Measurements from ENCODE around the gene NTN1. TPM values are rescaled to one million over a fixed set of nuclear protein-coding genes. Genes with fewer than 3 reads are reported as not detected.
A peak's percentile ranks its signal among the peaks of the same experiment; 100 is the strongest.

The NTN1 gene
- total RNA-seq, 4 donors from 2014 or later: 3.6 to 20.6 (median 7.2) TPM

GRCh38 chr17:9241371-9241712 lies 220.0 kb downstream of the NTN1 start:
- Histone ChIP-seq H3K4me3 (no peak overlapping the region), H3K9me3 (no peaks in the 10 kb centered on the region), H3K27ac (peak overlapping the region; percentile 90 to 95 (median 94)), H3K27me3 (no peaks in the 10 kb centered on the region), H3K36me3 (no peaks in the 10 kb centered on the region), H3K4me1 (peaks cover 10 to 43% (median 29%) of the 10 kb centered on the region in 4 donors)
- 66% methylated on average over 10 of the region's 10 CpGs; no CpG with 5 or more reads in 1 of the 2 donors for WGBS, 2 donors (ENCODE audit: low coverage in 1 of 2)
- TF ChIP-seq EP300 (IDR thresholded peaks at IDR 0.05; ENCODE audit: low read depth): no peak
- peak; percentile 26 for DNase-seq
- in situ Hi-C loops (cut with MboI; ENCODE audit: low pct_ligation_motif_present in 1 of 4, low pct_unique_long_range_greater_than_20kb in 1 of 4, low sequenced_read_pairs in 3 of 4) (no loop called here), intact Hi-C loops (cut with DNase I; ENCODE audit: low total_unique reads) (loop anchor here (10.0 kb wide), 1 partner anchor 237 kb away; no protein-coding TSS in a partner anchor)

- no peak for TF ChIP-seq POLR2A (IDR thresholded peaks at IDR 0.05)
- TF ChIP-seq EP300 (IDR thresholded peaks at IDR 0.05; ENCODE audit: low read depth): no peak
- TF ChIP-seq CTCF (IDR thresholded peaks at IDR 0.05): no peak
- TF ChIP-seq POLR2AphosphoS5 (IDR thresholded peaks at IDR 0.05): no peak
These were observed 220.6 kb downstream of the NTN1 start for GRCh38 chr17:9241774-9242496.

GRCh38 chr17:9242497-9242881 lies 221.2 kb downstream of the NTN1 start:
- peak overlapping the region; percentile 90 to 95 (median 94) for H3K27ac ChIP-seq
- H3K9me3 ChIP-seq: no peaks in the 10 kb centered on the region
- 81% methylated on average over 16 of the region's 16 CpGs; no CpG with 5 or more reads in 1 of the 2 donors for WGBS, 2 donors (ENCODE audit: low coverage in 1 of 2)
- no peak for TF ChIP-seq EP300 (IDR thresholded peaks at IDR 0.05; ENCODE audit: low read depth)
- no peak for TF ChIP-seq POLR2AphosphoS5 (IDR thresholded peaks at IDR 0.05)
- no peak for TF ChIP-seq POLR2A (IDR thresholded peaks at IDR 0.05)
- TF ChIP-seq CTCF (IDR thresholded peaks at IDR 0.05): no peak
- peaks cover 10 to 43% (median 29%) of the 10 kb centered on the region in 4 donors for H3K4me1 ChIP-seq
- H3K36me3 ChIP-seq: no peaks in the 10 kb centered on the region
- in situ Hi-C loops (cut with MboI; ENCODE audit: low pct_ligation_motif_present in 1 of 4, low pct_unique_long_range_greater_than_20kb in 1 of 4, low sequenced_read_pairs in 3 of 4): no loop called here
- DNase-seq: no peak
- intact Hi-C loops (cut with DNase I; ENCODE audit: low total_unique reads): loop anchor here (10.0 kb wide), 1 partner anchor 238 kb away; no protein-coding TSS in a partner anchor
- no peaks in the 10 kb centered on the region for H3K27me3 ChIP-seq
- H3K4me3 ChIP-seq: no peak overlapping the region

More at GRCh38 chr17:9241774-9242496, 220.6 kb downstream of the NTN1 start:
- 77 to 100% methylated on average over 2 to 16 of the region's 16 CpGs for WGBS, 2 donors (ENCODE audit: low coverage in 1 of 2)
- peak overlapping the region; percentile 90 to 95 (median 94) for H3K27ac ChIP-seq
- no peaks in the 10 kb centered on the region for H3K27me3 ChIP-seq
- H3K36me3 ChIP-seq: no peaks in the 10 kb centered on the region
- no peak overlapping the region for H3K4me3 ChIP-seq
- intact Hi-C loops (cut with DNase I; ENCODE audit: low total_unique reads): loop anchor here (10.0 kb wide), 1 partner anchor 237 kb away; no protein-coding TSS in a partner anchor
- no peak for DNase-seq
- H3K4me1 ChIP-seq: peaks cover 10 to 43% (median 29%) of the 10 kb centered on the region in 4 donors
- no peaks in the 10 kb centered on the region for H3K9me3 ChIP-seq
- in situ Hi-C loops (cut with MboI; ENCODE audit: low pct_ligation_motif_present in 1 of 4, low pct_unique_long_range_greater_than_20kb in 1 of 4, low sequenced_read_pairs in 3 of 4): no loop called here

- Histone ChIP-seq H3K27me3 (no peaks in the 10 kb centered on the region), H3K4me1 (peaks cover 10 to 43% (median 29%) of the 10 kb centered on the region in 4 donors), H3K27ac (peak overlapping the region; percentile 90 to 95 (median 94)), H3K9me3 (no peaks in the 10 kb centered on the region), H3K36me3 (no peaks in the 10 kb centered on the region), H3K4me3 (no peak overlapping the region)
- WGBS, 2 donors (ENCODE audit: low coverage in 1 of 2): 81 to 93% methylated on average over 3 to 8 of the region's 8 CpGs
- DNase-seq: no peak
- intact Hi-C loops (cut with DNase I; ENCODE audit: low total_unique reads) (loop anchor here (10.0 kb wide), 1 partner anchor 238 kb away; no protein-coding TSS in a partner anchor), in situ Hi-C loops (cut with MboI; ENCODE audit: low pct_ligation_motif_present in 1 of 4, low pct_unique_long_range_greater_than_20kb in 1 of 4, low sequenced_read_pairs in 3 of 4) (no loop called here)
- TF ChIP-seq EP300 (IDR thresholded peaks at IDR 0.05; ENCODE audit: low read depth) (no peak), CTCF (IDR thresholded peaks at IDR 0.05) (no peak), POLR2AphosphoS5 (IDR thresholded peaks at IDR 0.05) (no peak), POLR2A (IDR thresholded peaks at IDR 0.05) (no peak)
These were observed 221.7 kb downstream of the NTN1 start for GRCh38 chr17:9242983-9243382.
